ENCODE results near the gene ERCC4. TPM values are rescaled to one million over a fixed set of nuclear protein-coding genes. Genes with fewer than 3 reads are reported as not detected.
"Not testable (repeated sequence)": the region's sequence is repeated elsewhere in the genome, so short reads cannot be mapped to it uniquely, and the experiment has no call there.

Gene ERCC4
- total and polyA plus RNA-seq, 2 of the 8 experiments (the other 6 are each of a cell fraction or from before 2014, with no cell fraction given), result 1.6 to 13.2 TPM

- peaks cover 4 to 15% of the 10 kb centered on the region in 2 experiments; a peak in 3 of 4 replicates for H3K9me3 ChIP-seq (ENCODE audit: insufficient read depth in 2 of 2, low read depth in 1 of 2, low read length in 1 of 2)
- H2BK120ac ChIP-seq (replicated peaks; ENCODE audit: low read depth, low read length); H2BK15ac ChIP-seq (ENCODE audit: low read length); H3K9ac ChIP-seq (replicated peaks in 1 of 4; ENCODE audit: extremely low read depth in 1 of 4, low read depth in 3 of 4, low read length in 3 of 4); H3K36me3 ChIP-seq (ENCODE audit: control insufficient read depth in 2 of 4, insufficient read depth in 4 of 4, low read length in 3 of 4); H4K91ac ChIP-seq (replicated peaks; ENCODE audit: insufficient read length, low read length); H3K23me2 ChIP-seq (ENCODE audit: low read depth, low read length); H4K20me1 ChIP-seq (replicated peaks in 1 of 2; ENCODE audit: control insufficient read depth in 1 of 2, insufficient read depth in 2 of 2, low read length in 2 of 2); H4K8ac ChIP-seq (ENCODE audit: extremely low read depth, insufficient read depth, low read length); H3K27ac ChIP-seq (ENCODE audit: low read depth, low read length); H3K23ac ChIP-seq (ENCODE audit: insufficient read length); H3K4me2 ChIP-seq (ENCODE audit: insufficient read depth in 1 of 2, low read depth in 2 of 2, low read length in 2 of 2); H3K79me2 ChIP-seq (ENCODE audit: control insufficient read depth in 1 of 2, insufficient read depth in 2 of 2, low read length in 2 of 2); H3K4me3 ChIP-seq (ENCODE audit: extremely low read depth in 1 of 4, insufficient read depth in 2 of 4, low read depth in 3 of 4, low read length in 4 of 4); H2BK5ac ChIP-seq (ENCODE audit: low read depth, low read length); H3K27me3 ChIP-seq (replicated peaks in 1 of 4; ENCODE audit: control insufficient read depth in 3 of 4, extremely low read depth in 1 of 4, insufficient read depth in 3 of 4, low read length in 3 of 4); H3K18ac ChIP-seq (ENCODE audit: extremely low read depth, low read length); H3K4ac ChIP-seq (replicated peaks; ENCODE audit: insufficient read length, low read depth, low read length); H2AFZ ChIP-seq (ENCODE audit: low read length); DNase-seq (ENCODE audit: low read depth in 1 of 2, low spot score in 2 of 2); H3K79me1 ChIP-seq (ENCODE audit: low read depth, low read length); H2BK20ac ChIP-seq (ENCODE audit: low read length); H3K14ac ChIP-seq (ENCODE audit: insufficient read length); POLR2A ChIA-PET (ENCODE audit: partially characterized antibody); H3K4me1 ChIP-seq (replicated peaks in 1 of 4; ENCODE audit: control insufficient read depth in 3 of 4, insufficient read depth in 4 of 4, low read length in 3 of 4); H2AK5ac ChIP-seq (ENCODE audit: low read depth, low read length); H4K5ac ChIP-seq (ENCODE audit: insufficient read length, low read depth, low read length); FAIRE-seq; H2BK12ac ChIP-seq (ENCODE audit: low read depth, low read length); H3K56ac ChIP-seq (replicated peaks; ENCODE audit: insufficient read length, low read depth, low read length): not testable (repeated sequence)
- WGBS, 2 experiments (ENCODE audit: extremely low coverage in 1 of 2, insufficient coverage in 1 of 2, insufficient read length in 1 of 2, insufficient replicate concordance in 2 of 2, low coverage in 1 of 2, low lambda C conversion rate in 2 of 2, missing lambda C conversion rate in 1 of 2), result 88% methylated on average over 15 of the region's 22 CpGs; no CpG with 5 or more reads in 1 of the 2 experiments
- CTCF ChIA-PET (ENCODE audit: partially characterized antibody), result interaction anchor here (0.9 kb wide), 1 partner anchor 23 kb away, joined by 3 read pairs; no protein-coding TSS in a partner anchor
Observed at GRCh38 chr16:13889323-13889722, 30.6 kb upstream of the ERCC4 start.
